Fibroblast of the conjunctiva (primary cell): ENCODE data around the gene ZNF599.

Source experiments
- DNase-seq: peaks from one replicate; pipeline ENCODE4 v3.0.0-alpha.2; 2010; ENCODE audit warnings: low read depth

Gene ZNF599

GRCh38 chr19:34744896-34745690 is 27.9 kb downstream of the ZNF599 start:
- DNase-seq, result no peak

DNA sequence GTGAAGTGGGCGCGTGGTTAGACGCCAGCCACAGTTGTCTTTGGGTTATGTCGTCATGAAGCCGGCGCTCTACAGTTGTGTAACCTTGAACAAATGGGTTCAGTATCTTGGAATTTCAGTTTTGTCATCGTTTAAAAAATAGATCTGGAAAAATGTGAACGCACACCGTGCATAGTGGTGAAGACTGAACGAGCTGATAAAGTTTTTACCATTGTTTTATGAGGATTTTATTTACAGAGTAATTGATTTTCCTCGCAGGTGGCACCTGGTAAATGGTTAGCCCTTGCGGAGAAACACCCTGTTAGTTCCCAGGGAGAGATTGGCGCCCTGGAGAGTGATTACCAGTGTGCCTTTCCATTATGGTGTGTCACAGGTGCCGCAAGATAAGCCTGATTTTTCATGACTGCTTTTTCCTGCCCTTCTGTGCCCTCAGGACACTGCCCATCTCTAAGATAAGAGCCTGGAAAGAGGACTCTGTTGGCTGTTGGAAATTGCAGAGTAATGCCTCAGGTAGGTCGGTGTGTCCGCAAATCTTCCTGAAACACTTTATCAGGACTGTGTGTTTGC is 38.4 kb downstream of the ZNF599 start:
- peak; percentile 70 for DNase-seq

- DNase-seq, result peak; percentile 63
Observed at GRCh38 chr19:34733746-34734536, 39.1 kb downstream of the ZNF599 start, which contains the start of gene ZNF181. Gene ZNF181, plus strand, starts transcription at chr19:34734243. Its CDS starts 795 bp downstream, at chr19:34735038.

DNA sequence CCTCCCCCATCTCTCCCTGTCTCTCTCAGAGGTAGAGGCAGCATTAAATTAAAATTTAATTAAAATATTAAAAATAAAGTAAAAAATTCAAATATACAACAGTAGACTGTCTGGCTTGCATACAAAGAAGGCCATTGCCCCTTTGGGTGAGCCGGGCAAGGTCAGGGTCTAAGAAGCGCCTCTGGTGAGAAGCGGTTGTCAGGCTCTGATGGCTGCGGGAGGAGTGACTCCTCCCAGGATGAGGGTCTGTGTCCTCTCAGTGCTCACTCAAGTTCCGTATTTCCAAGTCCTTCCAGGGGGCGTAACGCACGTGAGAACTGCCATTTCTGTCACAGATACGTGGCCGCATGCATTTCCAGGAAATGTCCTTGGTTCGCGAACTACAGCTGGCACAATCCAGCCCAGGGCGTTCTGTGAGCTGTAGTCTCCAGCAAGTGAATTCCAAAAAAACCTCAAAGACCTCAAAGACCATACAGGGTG is 39.7 kb downstream of the ZNF599 start:
- no peak for DNase-seq

DNA sequence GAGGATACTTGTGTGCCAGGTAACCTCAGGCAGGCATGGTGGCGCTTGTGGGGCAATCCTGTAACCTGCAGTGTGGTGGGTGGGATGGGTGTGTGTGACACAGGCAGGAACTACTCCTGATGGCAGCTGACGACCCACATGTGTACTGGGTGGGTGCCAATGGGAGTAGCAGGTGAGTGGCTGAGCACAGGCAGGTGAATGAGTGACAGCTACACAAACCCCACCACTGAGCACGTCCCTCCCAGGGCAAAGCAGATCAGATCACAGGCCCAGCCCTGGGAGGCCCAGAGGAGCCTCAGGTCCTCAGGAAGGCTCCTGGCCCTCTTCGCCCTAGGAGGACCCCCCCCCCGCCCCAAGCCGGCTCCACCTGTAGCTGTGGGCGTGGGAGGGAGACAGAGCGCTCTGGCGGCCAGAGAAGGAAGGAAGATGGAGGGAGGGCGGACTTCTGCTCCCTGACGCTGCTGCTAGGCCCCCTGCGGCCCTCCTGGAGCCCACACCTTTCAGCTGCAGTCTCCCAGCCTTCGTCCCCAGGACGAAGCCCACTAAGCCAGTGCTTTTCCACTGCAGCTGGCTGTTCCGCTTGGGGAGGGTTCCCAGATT is 40.3 kb downstream of the ZNF599 start:
- DNase-seq, result no peak

DNA sequence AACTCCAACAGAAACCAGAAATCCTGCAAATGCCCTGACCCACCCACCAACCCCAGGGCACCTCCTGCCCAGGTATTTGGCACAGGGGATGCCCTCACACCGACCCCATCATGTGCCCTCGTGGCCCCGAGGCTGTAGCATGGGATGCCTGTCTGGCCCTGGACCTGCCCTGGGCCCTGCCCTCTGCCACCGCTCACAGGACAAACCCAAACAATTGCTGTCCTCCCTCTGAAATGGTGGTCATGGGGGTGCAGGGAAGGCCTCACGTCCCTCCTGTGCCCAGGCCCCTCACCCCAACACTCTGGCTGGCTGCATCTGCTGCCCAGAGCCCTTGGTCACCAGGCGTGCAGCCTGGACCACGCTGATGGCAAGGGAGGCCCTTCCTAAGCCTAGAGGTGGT is 41.1 kb downstream of the ZNF599 start:
- no peak for DNase-seq

DNA sequence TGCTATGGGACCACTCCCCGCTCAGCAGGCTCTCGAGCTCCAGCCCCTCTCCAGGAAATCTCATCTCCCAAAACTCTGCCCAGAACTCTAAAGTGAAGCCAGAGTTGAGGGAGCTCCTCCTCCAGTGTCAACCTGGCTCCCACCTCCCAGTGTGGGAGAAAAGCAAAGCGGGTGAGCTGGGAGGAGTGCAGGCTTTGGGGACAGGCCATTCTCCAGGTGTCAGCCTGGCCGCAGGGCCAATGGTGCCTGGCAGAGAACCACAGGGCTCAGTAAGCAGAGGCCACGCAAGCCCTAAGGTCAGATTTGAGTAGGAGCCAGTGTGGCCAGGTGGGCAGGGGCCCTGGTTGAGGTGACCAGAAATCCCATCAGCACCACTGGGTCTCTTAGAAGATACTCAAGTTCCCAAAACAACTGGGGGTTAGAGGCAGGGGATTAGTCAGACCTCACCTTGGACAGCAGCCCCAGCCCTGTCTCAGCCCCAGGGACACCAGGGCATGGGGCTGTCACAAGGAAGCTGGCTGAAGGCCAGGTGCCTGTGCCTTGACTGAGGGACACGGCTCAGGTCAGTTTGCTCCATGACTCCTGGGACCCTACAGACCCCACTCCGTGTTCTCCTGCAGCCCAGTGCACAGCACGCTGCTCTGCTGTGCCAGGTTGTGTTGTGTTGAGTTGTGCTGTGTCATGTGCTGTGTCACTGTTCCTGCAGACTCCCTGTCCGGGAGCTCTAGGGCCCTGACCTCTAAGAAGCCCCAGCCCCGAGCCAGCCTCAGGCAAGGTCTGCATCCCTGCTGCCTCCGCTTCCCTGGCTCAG is 41.8 kb downstream of the ZNF599 start:
- DNase-seq, result no peak

DNA sequence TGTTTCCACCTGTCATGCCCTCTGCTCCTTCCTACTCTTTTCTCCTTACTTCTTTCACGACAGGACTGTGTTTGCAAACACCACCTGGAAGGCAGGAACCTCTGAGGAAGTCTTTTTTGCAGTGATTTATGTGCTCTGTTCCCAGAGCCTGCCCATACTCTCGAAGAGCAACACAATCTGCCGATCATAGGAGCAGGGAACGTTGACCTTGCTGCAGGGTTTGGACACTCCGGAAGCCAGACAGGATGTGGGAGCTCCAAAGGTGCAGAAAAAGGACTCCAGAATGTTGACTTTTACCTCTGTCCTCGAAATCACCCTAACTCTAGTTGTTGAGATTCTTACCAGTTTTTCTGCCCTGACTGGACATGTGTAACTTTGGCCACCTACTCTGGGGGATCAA is 47.6 kb downstream of the ZNF599 start:
- no peak for DNase-seq

DNA sequence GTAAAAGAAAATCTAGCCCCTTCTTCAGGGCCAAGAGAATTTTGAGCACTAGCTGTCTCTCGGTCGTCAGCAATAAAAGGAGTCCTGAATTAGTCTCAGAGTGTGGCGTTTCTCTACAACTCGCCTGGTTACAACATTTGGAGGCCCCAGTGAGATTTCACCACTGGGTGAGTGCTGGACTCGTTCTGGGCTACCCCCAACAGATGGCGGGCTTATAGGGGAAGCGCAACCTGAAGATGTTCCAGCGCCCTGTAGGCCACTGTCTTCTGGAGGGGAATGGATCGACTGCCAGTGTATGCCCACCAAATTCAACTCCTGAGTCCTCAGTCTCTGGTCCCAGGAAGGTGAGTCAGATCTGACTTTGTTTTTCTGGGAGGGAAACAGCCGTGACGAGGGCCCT is 50.7 kb downstream of the ZNF599 start:
- DNase-seq, result no peak

DNA sequence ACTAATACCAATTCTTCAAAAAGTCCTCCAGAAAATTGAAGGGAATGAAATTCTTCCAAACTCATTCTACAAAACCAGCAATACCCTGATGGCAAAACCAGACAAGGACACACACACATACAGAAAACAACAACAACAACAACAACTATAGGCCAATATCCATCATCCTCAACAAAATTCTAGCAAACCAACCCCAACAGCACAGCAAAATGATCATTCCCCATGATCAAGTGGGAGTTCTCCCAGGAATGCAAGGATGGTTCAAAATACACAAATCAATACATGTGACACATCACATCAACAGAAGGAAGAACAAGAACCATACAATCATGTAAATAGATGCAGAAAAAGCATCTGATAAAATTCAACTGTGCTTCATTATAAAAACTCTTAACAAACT is 57.7 kb downstream of the ZNF599 start:
- DNase-seq, result no peak

DNA sequence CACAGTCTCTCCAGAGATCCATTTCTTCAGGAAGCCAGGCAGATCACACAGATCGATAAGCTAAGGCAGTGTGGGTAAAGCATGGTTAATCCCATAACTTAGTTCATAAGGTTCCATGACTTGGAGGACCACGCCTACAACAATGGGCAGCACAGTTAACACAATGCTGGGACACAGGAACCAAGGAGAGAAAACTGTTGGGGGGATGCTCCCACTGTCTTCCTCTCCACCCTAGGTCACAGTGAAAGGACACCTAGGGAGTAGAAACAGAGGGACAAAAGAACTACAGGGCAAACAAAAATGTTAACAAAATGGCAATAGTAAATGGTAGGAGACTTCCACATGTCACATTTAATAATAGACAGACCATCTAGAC is 59.8 kb downstream of the ZNF599 start:
- DNase-seq, result no peak

- DNase-seq, result peak; percentile 67
Observed at GRCh38 chr19:34712395-34713261, 60.4 kb downstream of the ZNF599 start.

DNA sequence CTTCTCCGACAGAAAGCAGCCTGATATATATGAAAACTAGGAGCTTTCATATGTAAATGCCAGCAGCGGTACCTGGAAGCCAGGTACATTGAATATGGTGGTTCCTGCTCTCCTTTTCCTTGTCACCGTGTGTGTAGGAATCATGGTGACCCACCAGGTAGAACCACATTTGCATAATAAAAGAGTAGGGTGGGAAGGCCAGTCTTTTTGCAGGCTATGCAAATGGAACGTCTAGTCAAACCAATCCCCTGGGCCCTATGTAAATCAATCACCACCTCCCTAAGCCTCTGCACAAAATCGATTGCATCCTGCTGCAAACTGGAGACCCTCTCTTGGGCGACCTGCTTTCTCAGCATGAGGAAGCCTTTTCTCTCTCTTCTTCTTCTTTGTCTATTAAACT is 61.1 kb downstream of the ZNF599 start:
- DNase-seq, result no peak
